Smooth muscle cell of the coronary artery (primary cell): ENCODE data around the gene DBR1. TPM values are rescaled to one million over a fixed set of nuclear protein-coding genes. Genes with fewer than 3 reads are reported as not detected.

Experiments
- total RNA-seq: library from RNA; depleted of rRNA; stranded (reverse); fragments of >200 nt; gene quantifications from 2 replicates; pipeline ENCODE4 v1.2.3, GENCODE V29; 2014; ENCODE audit warnings: low replicate concordance

DBR1 gene
- 12.6 and 12.9 TPM in 2 replicates for total RNA-seq

GRCh38 chr3:138174421-138175131 is at the start of gene DBR1:
Gene DBR1 (minus strand): TSS chr3:138174921. CDS start chr3:138174795, 126 bp downstream.

GRCh38 chr3:138187296-138188012 is 12.7 kb upstream of the DBR1 start, which contains the start of gene ARMC8:
Gene ARMC8 (plus strand): TSS chr3:138187301. CDS start chr3:138187555, 254 bp downstream.

GRCh38 chr3:138132239-138132638 is 42.5 kb downstream of the DBR1 start, which contains the start of gene A4GNT:
Gene A4GNT (minus strand): TSS chr3:138132390. CDS start chr3:138131256, 1,134 bp downstream.

GRCh38 chr3:138114988-138115971 is 59.4 kb downstream of the DBR1 start, which contains the start of gene DZIP1L:
Gene DZIP1L (minus strand): TSS chr3:138115608. CDS start chr3:138103971, 11,637 bp downstream.

Other genes with a start within 250 kb of the DBR1 start
- gene CLDN18, start 164.8 kb downstream of the DBR1 start, total RNA-seq: not detected in 2 replicates
- 20.0 and 22.0 TPM in 2 replicates for gene DZIP1L, start 59.3 kb downstream of the DBR1 start, total RNA-seq
- not detected in 2 replicates for gene A4GNT, start 42.5 kb downstream of the DBR1 start, total RNA-seq
- 34.0 and 45.3 TPM in 2 replicates for gene ARMC8, start 12.4 kb upstream of the DBR1 start, total RNA-seq
- gene NME9, start 154.9 kb upstream of the DBR1 start, total RNA-seq: 0.23 TPM in 2 replicates
- gene MRAS, start 173.7 kb upstream of the DBR1 start, total RNA-seq: 56.3 and 69.1 TPM in 2 replicates